OCI-LY7 (cell line): ENCODE results near the gene WDR7. TPM values are rescaled to one million over a fixed set of nuclear protein-coding genes. Genes with fewer than 3 reads are reported as not detected.

Experiments
- BruUV-seq: library from RNA; stranded (reverse); fragments of 400-500 nt; replicated peaks from 2 replicates; lab custom pipeline; 2021; lab: Mats Ljungman, UMichigan
- CTCF ChIA-PET: fragments of 300-600 bp; sonication (Branson Sonifier 250); formaldehyde crosslinking; loops from one replicate; lab custom pipeline; 2022; ENCODE audit warnings: antibody characterized with exemption; ENCODE audit not compliant: unreplicated experiment; lab: Charles Lee
- POLR2A ChIA-PET: fragments of 300-600 bp; sonication (Branson Sonifier 250); formaldehyde crosslinking; loops from one replicate; lab custom pipeline; 2022; ENCODE audit warnings: antibody characterized with exemption; lab: Charles Lee
- DNase-seq: peaks from one replicate; pipeline ENCODE4 v3.0.0-alpha.2; 2015; ENCODE audit warnings: low spot score
- H2AFZ ChIP-seq: fragments of 200-600 bp; sonication (generic), shearing (Covaris generic); 2 replicates; pipeline ENCODE4 v1.6.1; 2014; ENCODE audit warnings: mild to moderate bottlenecking, antibody characterized with exemption, low read length, moderate library complexity
- H3K27ac ChIP-seq: fragments of 200-600 bp; sonication (generic); 2 replicates; pipeline ENCODE4 v1.5.1; 2014; ENCODE audit warnings: mixed run types, low read depth, mild to moderate bottlenecking, moderate library complexity, low read length, inconsistent platforms; ENCODE audit not compliant: poor library complexity, severe bottlenecking
- H3K36me3 ChIP-seq: fragments of 200-600 bp; sonication (generic); 2 replicates; pipeline ENCODE4 v1.6.1; 2014; ENCODE audit warnings: mild to moderate bottlenecking, antibody characterized with exemption, low read length, moderate library complexity, mixed read lengths; ENCODE audit not compliant: insufficient read depth
- H3K4me1 ChIP-seq: fragments of 200-600 bp; sonication (generic); 2 replicates; pipeline ENCODE4 v1.5.1; 2014; ENCODE audit warnings: mild to moderate bottlenecking, low read length; ENCODE audit not compliant: insufficient read depth, poor library complexity, severe bottlenecking
- H3K4me2 ChIP-seq: fragments of 200-600 bp; sonication (generic); 2 replicates; pipeline ENCODE4 v1.6.1; 2014; ENCODE audit warnings: mild to moderate bottlenecking, low read length
- H3K4me3 ChIP-seq: fragments of 200-600 bp; sonication (generic); 2 replicates; pipeline ENCODE4 v1.5.1; 2014; ENCODE audit warnings: mild to moderate bottlenecking, low read depth, low read length; ENCODE audit not compliant: poor library complexity, severe bottlenecking
- H3K79me2 ChIP-seq: fragments of 200-600 bp; sonication (generic); 2 replicates; pipeline ENCODE4 v1.6.1; 2016; ENCODE audit warnings: low read depth, mild to moderate bottlenecking, low read length, moderate library complexity, mixed read lengths; ENCODE audit not compliant: insufficient read depth
- H3K9me2 ChIP-seq: fragments of 200-600 bp; sonication (generic); 2 replicates; pipeline ENCODE4 v1.6.1; 2016; ENCODE audit warnings: mild to moderate bottlenecking, low read length, mixed read lengths; ENCODE audit not compliant: insufficient read depth
- H3K9me3 ChIP-seq: fragments of 200-600 bp; sonication (generic); 2 replicates; pipeline ENCODE4 v1.6.1; 2014; ENCODE audit warnings: mild to moderate bottlenecking, mixed run types, low read length, mixed read lengths
- H4K20me1 ChIP-seq: fragments of 200-600 bp; sonication (generic); 2 replicates; pipeline ENCODE4 v1.6.1; 2014; ENCODE audit warnings: mild to moderate bottlenecking, antibody characterized with exemption, low read length, moderate library complexity, mixed read lengths; ENCODE audit not compliant: insufficient read depth
- CTCF ChIP-seq: fragments of 200-600 bp; sonication (generic); conservative IDR thresholded peaks from 2 replicates; pipeline ENCODE4 v1.5.1; 2014; ENCODE audit warnings: mild to moderate bottlenecking, antibody characterized with exemption, low read length, moderate library complexity, mixed read lengths
- EZH2phosphoT487 ChIP-seq: fragments of 200-600 bp; sonication (generic); IDR thresholded peaks from 2 replicates; pipeline ENCODE4 v1.6.1; 2018; ENCODE audit warnings: low read depth, borderline replicate concordance, mild to moderate bottlenecking, mixed run types, antibody characterized with exemption, low read length, moderate library complexity, mixed read lengths
- intact Hi-C: fragments of 100-400 bp; cut with micrococcal nuclease; formaldehyde crosslinking; loops from one replicate; pipeline ENCODE4 v1.10.0; 2022; ENCODE audit not compliant: unreplicated experiment
- total RNA-seq, 2 experiments: library from RNA; depleted of rRNA in 1 of 2; stranded (reverse); fragments of >200 nt in 1 of 2; shearing (Covaris generic) in 1 of 2; gene quantifications; 2 replicates each; pipeline ENCODE4 v1.2.3, GENCODE V29; 2014 to 2022

WDR7 gene
- total RNA-seq, 2 experiments from 2014 or later: 13.2 to 17.1 TPM

GRCh38 chr18:56658261-56658660 is 7.1 kb downstream of the WDR7 start:
- Histone ChIP-seq H4K20me1 (no peaks in the 10 kb centered on the region), H3K4me1 (no peaks in the 10 kb centered on the region), H3K36me3 (peaks cover 4% of the 10 kb centered on the region; the same call in 1 of the 2 replicates), H3K79me2 (peaks cover 15% of the 10 kb centered on the region), H3K9me3 (no peaks in the 10 kb centered on the region), H3K27ac (no peak overlapping the region), H3K4me2 (no peak overlapping the region), H3K4me3 (no peak overlapping the region), H2AFZ (no peak overlapping the region), H3K9me2 (no peaks in the 10 kb centered on the region)
- ChIA-PET CTCF (no interaction called here), POLR2A (no interaction called here)
- TF ChIP-seq EZH2phosphoT487 (no peak), CTCF (no peak)
- BruUV-seq: no TSS peak
- intact Hi-C loops: no loop called here
- no peak for DNase-seq

- no peaks in the 10 kb centered on the region for H3K4me1 ChIP-seq
- no peaks in the 10 kb centered on the region for H3K9me2 ChIP-seq
- H4K20me1 ChIP-seq: no peaks in the 10 kb centered on the region
- no peak overlapping the region for H3K27ac ChIP-seq
- no peaks in the 10 kb centered on the region for H3K9me3 ChIP-seq
- intact Hi-C loops: no loop called here
- DNase-seq: no peak
- ChIA-PET CTCF (no interaction called here), POLR2A (no interaction called here)
- BruUV-seq: no TSS peak
- no peak for TF ChIP-seq CTCF
- TF ChIP-seq EZH2phosphoT487: no peak
- H3K4me3 ChIP-seq: no peak overlapping the region
- no peak overlapping the region for H3K4me2 ChIP-seq
- H2AFZ ChIP-seq: no peak overlapping the region
- peaks cover 8% of the 10 kb centered on the region; the same call in 1 of the 2 replicates for H3K79me2 ChIP-seq
- H3K36me3 ChIP-seq: peaks cover 4% of the 10 kb centered on the region; the same call in 1 of the 2 replicates
Measured at GRCh38 chr18:56659111-56659510, 8.0 kb downstream of the WDR7 start.

GRCh38 chr18:56660655-56661054 is 9.5 kb downstream of the WDR7 start:
- Histone ChIP-seq H3K9me2 (no peaks in the 10 kb centered on the region), H3K9me3 (no peaks in the 10 kb centered on the region), H2AFZ (no peak overlapping the region), H3K4me2 (no peak overlapping the region), H4K20me1 (no peaks in the 10 kb centered on the region), H3K4me3 (no peak overlapping the region), H3K27ac (no peak overlapping the region), H3K36me3 (peaks cover 4% of the 10 kb centered on the region; the same call in 1 of the 2 replicates), H3K79me2 (0 out of 2 replicates have a peak, but pooled peaks cover 3% of the 10 kb centered on the region), H3K4me1 (no peaks in the 10 kb centered on the region)
- BruUV-seq: no TSS peak
- CTCF ChIA-PET: no interaction called here
- intact Hi-C loops: no loop called here
- no peak for TF ChIP-seq CTCF
- POLR2A ChIA-PET: no interaction called here
- no peak for DNase-seq
